ENCODE results near the gene SCT.

The SCT gene

GRCh38 chr11:623349-623869 is 3.6 kb downstream of the SCT start:
- in situ Hi-C loops (cut with MboI; ENCODE audit: low sequenced_read_pairs), result no loop called here

GRCh38 chr11:621838-622237 is 5.1 kb downstream of the SCT start:
- in situ Hi-C loops (cut with MboI; ENCODE audit: low sequenced_read_pairs), result no loop called here

GRCh38 chr11:620935-621814 is 5.8 kb downstream of the SCT start:
- in situ Hi-C loops (cut with MboI; ENCODE audit: low sequenced_read_pairs), result no loop called here

- in situ Hi-C loops (cut with MboI; ENCODE audit: low sequenced_read_pairs), result no loop called here
Measured at GRCh38 chr11:620201-620600, 6.8 kb downstream of the SCT start.

- in situ Hi-C loops (cut with MboI; ENCODE audit: low sequenced_read_pairs), result no loop called here
Measured at GRCh38 chr11:619628-620050, 7.3 kb downstream of the SCT start.

- in situ Hi-C loops (cut with MboI; ENCODE audit: low sequenced_read_pairs), result no loop called here
Measured at GRCh38 chr11:618856-619627, 7.9 kb downstream of the SCT start.

- in situ Hi-C loops (cut with MboI; ENCODE audit: low sequenced_read_pairs), result no loop called here
Measured at GRCh38 chr11:617912-618682, 8.9 kb downstream of the SCT start.

GRCh38 chr11:617199-617911 is 9.6 kb downstream of the SCT start:
- in situ Hi-C loops (cut with MboI; ENCODE audit: low sequenced_read_pairs), result no loop called here

- in situ Hi-C loops (cut with MboI; ENCODE audit: low sequenced_read_pairs), result no loop called here
Measured at GRCh38 chr11:616320-617198, 10.4 kb downstream of the SCT start.

- in situ Hi-C loops (cut with MboI; ENCODE audit: low sequenced_read_pairs), result no loop called here
Measured at GRCh38 chr11:615504-616319, 11.3 kb downstream of the SCT start, which contains the start of gene IRF7. Gene IRF7 (minus strand): TSS chr11:615950. CDS start chr11:615364, 586 bp downstream.

- in situ Hi-C loops (cut with MboI; ENCODE audit: low sequenced_read_pairs), result no loop called here
Measured at GRCh38 chr11:614623-615503, 12.1 kb downstream of the SCT start.

GRCh38 chr11:614021-614622 is 12.9 kb downstream of the SCT start:
- in situ Hi-C loops (cut with MboI; ENCODE audit: low sequenced_read_pairs), result no loop called here

- in situ Hi-C loops (cut with MboI; ENCODE audit: low sequenced_read_pairs), result no loop called here
Measured at GRCh38 chr11:613369-613968, 13.5 kb downstream of the SCT start.

- in situ Hi-C loops (cut with MboI; ENCODE audit: low sequenced_read_pairs), result no loop called here
Measured at GRCh38 chr11:612961-613300, 14.1 kb downstream of the SCT start.

GRCh38 chr11:612201-612960 is 14.6 kb downstream of the SCT start:
- in situ Hi-C loops (cut with MboI; ENCODE audit: low sequenced_read_pairs), result no loop called here

All from HL-60/S4 treated with phorbol 12-myristate 13-acetate at 8.2 ng/mL for 4 days and 3 days (cell line).